Endometrial microvascular endothelial cells (primary cell): ENCODE data around the gene NUDT14. TPM values are rescaled to one million over a fixed set of nuclear protein-coding genes. Genes with fewer than 3 reads are reported as not detected.

Source experiments
- in situ Hi-C: cut with HindIII; loops from 2 replicates; pipeline ENCODE4 v1.10.0; 2017; ENCODE audit warnings: low sequenced_read_pairs, low pct_unique_long_range_greater_than_20kb; ENCODE audit errors: inconsistent ontology term
- total RNA-seq: library from RNA; depleted of rRNA; stranded (reverse); fragments of >200 nt; gene quantifications from one replicate; pipeline ENCODE4 v1.2.3, GENCODE V29; 2015; ENCODE audit errors: inconsistent ontology term

Gene NUDT14
- total RNA-seq, 1 donor from 2014 or later = 29.8 TPM

DNA sequence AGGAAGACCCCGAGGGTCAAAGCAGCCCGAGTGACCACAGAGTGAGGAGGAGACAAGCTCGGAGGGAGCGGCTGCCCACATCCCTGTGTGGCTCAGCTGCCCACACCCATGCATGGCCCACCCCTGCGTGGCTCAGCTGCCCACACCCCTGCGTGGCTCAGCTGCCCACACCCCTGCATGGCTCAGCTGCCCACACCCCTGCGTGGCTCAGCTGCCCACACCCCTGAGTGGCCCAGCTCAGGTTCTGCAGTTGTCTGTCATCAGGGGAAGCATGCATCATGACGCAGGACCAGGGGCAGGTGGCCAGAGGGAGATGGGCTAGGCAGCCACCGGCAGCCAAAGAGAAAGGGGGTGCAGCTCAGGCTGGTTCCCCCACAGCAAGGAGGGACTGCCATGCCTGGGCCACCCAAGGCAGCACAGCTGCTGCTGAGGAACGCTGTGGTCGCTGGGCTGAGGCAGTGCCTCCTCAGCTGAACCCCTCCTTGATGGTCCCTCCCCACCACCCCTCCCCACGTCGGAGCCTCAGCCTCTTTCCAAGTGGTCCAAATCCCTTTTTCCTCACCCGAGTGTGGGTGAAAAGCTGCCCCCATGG is 33.3 kb upstream of the NUDT14 start:
- in situ Hi-C loops = no loop called here

- in situ Hi-C loops = no loop called here
Observed at GRCh38 chr14:105213361-105213760, 32.2 kb upstream of the NUDT14 start.

GRCh38 chr14:105212541-105213300 is 31.6 kb upstream of the NUDT14 start:
- in situ Hi-C loops = no loop called here

DNA sequence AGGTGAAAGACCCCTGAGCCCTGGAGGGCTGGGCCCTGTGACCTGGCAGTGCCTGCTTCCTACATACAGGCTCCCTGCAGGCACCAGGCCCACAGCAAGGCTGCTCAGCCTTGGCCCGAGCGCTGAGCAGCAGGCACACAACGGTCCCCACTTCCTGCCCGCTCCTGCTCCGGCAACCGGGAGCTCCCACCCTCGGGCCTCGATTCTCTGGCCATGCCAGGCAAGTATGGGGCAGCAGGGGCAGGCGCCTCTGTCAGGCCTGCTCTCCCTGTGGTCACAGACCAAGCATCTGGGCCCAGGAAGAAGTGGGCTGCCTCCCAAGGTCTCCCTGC is 30.6 kb upstream of the NUDT14 start:
- in situ Hi-C loops = no loop called here

DNA sequence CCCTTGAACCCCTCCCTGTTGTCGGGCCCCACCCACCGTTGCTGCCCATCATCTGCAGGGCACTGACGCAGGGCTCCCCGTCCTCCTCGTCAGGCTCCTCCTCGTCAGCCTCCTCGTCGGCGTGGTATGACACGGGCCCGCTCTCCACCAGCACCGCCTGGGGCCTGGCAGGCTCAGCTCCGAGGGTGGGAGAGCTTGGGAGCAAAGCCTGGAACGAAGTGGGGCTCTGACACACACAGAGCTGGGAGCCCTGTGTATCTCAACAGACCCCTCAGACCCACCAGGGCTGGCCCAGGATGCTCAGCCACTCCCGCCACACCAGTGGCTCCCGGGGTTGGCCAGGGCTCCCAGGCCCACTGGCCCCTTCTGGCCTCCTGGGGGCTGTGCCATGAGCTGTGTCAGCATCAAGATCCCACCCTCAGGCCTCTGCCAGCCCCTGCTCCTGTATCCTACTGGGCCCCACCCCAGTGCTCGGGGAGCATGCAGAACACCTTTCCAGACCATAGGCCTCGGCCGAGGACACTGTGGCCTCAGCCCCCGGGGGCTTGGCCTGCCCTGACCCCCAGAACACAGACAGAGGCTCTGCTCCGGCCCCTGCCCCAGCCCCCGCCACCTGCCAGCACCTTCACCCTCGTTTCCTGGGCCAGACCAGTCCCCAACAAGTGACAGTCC is 30.1 kb upstream of the NUDT14 start:
- in situ Hi-C loops = no loop called here

DNA sequence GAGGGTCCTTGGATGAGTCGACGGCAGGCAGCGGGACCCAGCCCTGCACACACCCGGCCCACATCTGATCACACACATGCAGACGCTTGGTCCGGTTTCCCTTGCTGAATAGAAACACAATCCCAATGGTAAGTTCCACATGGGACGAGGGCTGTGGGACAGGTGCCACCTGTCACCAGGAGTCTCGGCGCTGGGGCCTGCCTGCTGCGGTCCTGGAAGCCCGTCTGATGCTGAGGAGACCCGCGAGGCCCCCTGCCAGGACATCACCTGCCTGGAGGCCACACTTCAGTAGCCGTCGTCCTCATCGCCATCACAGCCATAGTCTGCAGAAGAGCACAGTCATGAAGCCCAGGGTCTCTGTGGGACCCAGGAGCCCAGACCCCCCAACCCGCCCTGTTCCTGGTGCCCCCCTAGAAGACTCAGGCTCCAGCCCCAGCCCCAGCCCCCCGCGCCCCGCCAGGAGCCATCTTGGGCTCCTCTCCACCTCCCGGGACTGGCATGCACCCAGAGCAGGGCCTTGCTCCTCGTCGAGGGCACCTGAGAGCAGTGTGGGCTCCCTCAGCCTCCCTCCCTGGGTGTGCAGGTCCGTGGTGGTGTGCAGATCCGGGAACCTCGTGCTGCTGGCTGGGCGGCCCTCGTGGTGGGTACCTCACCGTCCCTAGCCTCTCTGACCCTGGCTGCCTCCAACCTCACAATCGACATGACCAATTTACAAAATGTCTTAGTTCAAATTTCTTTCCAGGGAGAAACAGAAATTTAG is 29.3 kb upstream of the NUDT14 start:
- in situ Hi-C loops = no loop called here

GRCh38 chr14:105209646-105210045 is 28.5 kb upstream of the NUDT14 start:
- in situ Hi-C loops = no loop called here

- in situ Hi-C loops = no loop called here
Observed at GRCh38 chr14:105209091-105209490, 28.0 kb upstream of the NUDT14 start.

GRCh38 chr14:105208738-105209075 is 27.6 kb upstream of the NUDT14 start:
- in situ Hi-C loops = no loop called here

DNA sequence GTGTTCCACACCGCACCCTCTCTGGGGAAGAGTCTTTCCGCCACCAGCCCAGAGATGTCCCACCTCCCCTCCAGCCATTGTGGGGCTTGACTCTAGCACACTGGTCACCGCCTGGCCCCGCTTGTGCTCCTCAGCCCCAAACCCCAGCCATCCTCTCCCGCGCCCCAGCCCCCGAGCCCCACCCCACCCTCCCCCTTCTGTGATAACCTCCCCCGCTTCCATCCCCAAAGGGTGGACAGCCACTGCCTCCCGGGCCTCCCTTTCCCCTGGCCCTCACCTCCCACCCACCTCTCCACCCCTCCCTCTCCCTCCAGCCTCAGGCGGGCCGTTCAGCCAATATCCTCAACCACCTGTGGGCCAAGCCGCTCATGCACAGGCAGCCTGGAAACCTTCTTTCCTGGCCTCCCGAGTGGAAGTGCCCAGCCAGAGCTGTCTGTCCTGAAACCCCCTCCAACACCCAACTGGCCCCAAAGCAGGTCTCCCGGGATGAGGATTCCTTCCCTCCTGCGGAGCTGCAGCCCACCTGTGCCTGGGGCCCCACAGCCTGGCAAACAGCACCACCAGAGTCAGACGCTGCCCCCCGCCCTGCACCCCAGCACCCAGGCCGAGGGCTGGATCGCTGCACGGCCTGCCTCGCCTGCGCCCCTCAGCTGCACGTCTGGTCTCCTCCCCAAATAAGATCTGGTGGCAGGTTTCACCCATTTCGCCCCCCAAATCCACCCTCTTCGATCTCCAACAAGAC is 27.1 kb upstream of the NUDT14 start:
- in situ Hi-C loops = no loop called here

GRCh38 chr14:105207460-105207901 is 26.4 kb upstream of the NUDT14 start:
- in situ Hi-C loops = no loop called here

GRCh38 chr14:105206873-105207272 is 25.8 kb upstream of the NUDT14 start:
- in situ Hi-C loops = no loop called here

GRCh38 chr14:105205673-105206208 is 24.6 kb upstream of the NUDT14 start:
- in situ Hi-C loops = no loop called here

DNA sequence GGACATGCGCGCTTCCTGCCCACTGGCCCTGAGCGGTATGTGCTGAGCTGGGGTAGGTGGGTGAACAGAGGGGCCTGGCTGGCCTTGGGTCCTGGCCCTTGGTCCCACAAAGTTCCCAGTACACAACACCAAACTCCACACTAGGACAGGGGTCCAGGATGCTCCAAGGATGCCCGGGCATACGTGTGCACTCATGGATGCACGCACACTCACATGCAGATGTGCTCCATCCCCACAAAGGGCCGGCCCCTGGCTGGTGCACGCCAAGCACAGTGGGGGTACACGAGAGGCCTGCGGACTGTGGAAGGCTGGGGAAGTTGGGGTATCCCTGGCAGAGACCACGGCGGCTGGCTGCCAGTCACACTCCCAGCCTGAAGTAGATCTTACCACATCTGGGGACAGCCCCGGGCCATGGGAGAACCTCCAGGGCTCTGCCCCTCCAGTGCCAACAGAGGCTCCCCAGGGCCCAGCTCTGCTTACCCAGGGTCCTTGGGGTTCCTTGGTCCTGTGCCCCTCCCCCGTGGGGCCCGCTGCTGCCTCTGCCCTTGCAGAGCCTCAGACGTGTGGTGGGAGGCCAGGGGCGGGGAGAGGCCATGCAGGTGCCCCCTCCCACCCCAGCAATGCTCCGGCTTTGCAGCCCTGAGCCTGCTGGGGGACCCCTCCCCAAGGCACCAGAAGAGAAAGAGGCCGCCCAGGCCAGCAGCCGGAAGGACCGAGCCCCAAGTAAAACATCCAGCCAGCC is 24.0 kb upstream of the NUDT14 start:
- in situ Hi-C loops = no loop called here

DNA sequence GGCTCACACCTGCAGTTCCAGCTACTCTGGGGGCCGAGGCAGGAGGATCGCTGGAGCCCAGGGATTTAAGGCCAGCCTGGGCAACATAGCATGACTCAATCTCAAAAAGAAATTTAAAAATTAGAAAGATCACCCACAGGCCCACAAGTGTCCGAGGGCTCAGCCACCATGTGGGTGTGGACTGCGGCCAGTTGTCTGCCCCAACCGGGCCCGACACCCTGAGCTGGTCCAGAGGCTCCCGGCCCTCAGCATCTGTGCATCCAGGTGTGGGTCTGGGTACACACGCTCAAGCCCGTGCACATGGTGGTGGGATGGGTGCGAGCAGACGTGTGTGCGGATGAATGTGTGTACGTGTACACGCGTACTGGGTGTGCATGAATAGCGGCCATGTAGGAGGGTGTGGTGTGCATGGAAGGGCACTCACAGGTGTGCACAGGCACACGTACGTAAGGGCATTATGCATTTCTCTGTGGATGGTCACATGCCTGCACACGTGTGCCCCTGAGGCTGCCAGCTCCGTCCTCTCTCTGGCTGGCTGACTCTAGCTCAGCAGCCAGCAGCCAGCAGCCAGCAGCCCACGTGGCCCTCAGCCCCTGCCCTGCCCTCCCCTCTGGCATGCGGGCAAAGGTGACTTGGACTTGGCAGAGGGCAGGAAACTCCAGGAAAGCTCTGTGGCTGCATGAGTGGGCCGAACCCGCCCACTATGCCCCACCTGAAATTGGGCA is 23.3 kb upstream of the NUDT14 start:
- in situ Hi-C loops = no loop called here

DNA sequence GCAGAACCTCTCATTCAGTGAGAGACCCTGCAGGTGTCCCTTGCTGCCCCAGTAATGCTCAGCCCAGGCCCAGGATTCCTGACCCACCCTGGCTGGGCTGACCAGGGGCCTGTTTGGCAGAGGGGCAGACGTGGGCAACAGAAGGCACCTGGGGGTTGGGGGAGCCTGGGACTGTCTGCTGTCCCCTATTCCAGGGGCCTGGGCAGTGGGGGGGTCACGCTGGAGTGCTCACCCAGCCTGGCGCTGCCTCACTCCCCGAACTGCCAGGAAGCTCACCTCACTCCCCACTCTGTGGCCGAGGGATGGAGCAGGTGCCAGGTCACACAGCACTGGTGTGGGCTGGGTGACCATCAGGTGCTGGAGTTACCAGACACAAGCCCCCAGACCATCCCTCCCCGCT is 22.6 kb upstream of the NUDT14 start:
- in situ Hi-C loops = no loop called here

DNA sequence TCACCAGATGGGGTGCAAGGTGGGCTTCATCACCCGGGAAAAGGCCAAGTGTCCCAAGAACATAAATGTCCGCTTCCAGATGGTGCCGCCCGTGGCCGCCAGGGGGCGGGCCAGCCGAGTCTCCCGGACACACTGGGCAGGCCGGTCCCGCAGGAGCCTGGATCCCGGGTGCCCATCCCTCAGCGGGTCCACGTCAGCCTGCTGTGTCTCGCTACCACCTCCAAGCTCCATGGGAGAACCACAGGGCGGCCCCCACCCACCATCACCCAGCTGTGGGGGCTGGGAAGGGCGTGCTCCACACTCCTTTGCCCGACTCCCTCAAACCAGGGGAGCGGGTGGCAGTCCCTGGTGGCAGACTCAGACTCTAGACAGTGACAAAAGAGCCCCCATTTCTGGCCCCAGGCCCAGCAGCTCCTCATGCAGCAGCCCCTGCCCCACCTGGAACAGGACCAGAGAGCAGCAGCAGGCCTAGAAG is 22.0 kb upstream of the NUDT14 start:
- in situ Hi-C loops = no loop called here
